IMR-90 (cell line): ENCODE results near the gene USO1.

Experiments used
- CHD1 ChIP-seq: IDR thresholded peaks from 2 replicates; pipeline ENCODE4 v1.6.1; 2012; ENCODE audit warnings: low read depth, low read length, improper control_type of control experiment
- CTCF ChIP-seq: conservative IDR thresholded peaks from 2 replicates; pipeline ENCODE4 v1.5.1; 2012; ENCODE audit warnings: mild to moderate bottlenecking, low read depth, low read length, improper control_type of control experiment
- POLR2A ChIP-seq: IDR thresholded peaks from 2 replicates; pipeline ENCODE4 v1.6.1; 2012; ENCODE audit warnings: mild to moderate bottlenecking, low read depth, low read length
- RFX5 ChIP-seq: IDR thresholded peaks from 2 replicates; pipeline ENCODE4 v1.8.0; 2012; ENCODE audit warnings: low read depth, mild to moderate bottlenecking, low read length, moderate library complexity
- USF2 ChIP-seq: fragments of 150-350 bp; IDR thresholded peaks from 2 replicates; pipeline ENCODE4 v1.6.1; 2017; ENCODE audit warnings: mild to moderate bottlenecking, antibody characterized with exemption, low read length, low read depth

GRCh38 chr4:75786938-75787337 lies 62.6 kb downstream of the USO1 start:
- TF ChIP-seq RFX5 (no peak), USF2 (no peak), CTCF (no peak), CHD1 (no peak), POLR2A (no peak)
